Fibroblast of gingiva (primary cell): ENCODE data around the gene MAGEA2B.
"Not testable (repeated sequence)": the region's sequence is repeated elsewhere in the genome, so short reads cannot be mapped to it uniquely, and the experiment has no call there.

ENCODE experiments used
- DNase-seq: peaks from one replicate; pipeline ENCODE4 v3.0.0-alpha.2; 2011; ENCODE audit warnings: low read depth

The MAGEA2B gene

DNA sequence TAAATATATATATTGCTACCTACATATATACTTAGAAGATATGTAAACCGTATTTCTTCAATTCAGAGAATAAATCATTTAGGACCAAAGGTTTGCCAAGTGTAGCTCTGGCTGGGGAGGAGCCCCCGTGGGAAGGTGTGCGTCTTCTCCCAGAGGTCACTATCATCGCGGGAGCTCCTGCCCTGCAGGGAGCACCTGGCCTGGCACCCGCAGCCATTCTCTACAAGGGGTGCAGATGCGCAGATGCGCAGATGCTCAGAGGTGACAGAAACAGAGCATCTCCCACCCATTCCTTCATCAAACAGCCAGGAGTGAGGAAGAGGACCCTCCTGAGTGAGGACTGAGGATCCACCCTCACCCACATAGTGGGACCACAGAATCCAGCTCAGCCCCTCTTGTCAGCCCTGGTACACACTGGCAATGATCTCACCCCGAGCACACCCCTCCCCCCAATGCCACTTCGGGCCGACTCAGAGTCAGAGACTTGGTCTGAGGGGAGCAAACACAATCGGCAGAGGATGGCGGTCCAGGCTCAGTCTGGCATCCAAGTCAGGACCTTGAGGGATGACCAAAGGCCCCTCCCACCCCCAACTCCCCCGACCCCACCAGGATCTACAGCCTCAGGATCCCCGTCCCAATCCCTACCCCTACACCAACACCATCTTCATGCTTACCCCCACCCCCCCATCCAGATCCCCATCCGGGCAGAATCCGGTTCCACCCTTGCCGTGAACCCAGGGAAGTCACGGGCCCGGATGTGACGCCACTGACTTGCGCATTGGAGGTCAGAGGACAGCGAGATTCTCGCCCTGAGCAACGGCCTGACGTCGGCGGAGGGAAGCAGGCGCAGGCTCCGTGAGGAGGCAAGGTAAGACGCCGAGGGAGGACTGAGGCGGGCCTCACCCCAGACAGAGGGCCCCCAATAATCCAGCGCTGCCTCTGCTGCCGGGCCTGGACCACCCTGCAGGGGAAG lies at the start of gene MAGEA2B:
Gene MAGEA2B, plus strand, starts transcription at position 814 of the 973 bp plus-strand sequence. CDS start 2,479 bp downstream, outside the sequence.
- DNase-seq: not testable (repeated sequence)

GRCh38 chrX:152674135-152674534 lies 40.3 kb upstream of the MAGEA2B start:
- DNase-seq: no peak

DNA sequence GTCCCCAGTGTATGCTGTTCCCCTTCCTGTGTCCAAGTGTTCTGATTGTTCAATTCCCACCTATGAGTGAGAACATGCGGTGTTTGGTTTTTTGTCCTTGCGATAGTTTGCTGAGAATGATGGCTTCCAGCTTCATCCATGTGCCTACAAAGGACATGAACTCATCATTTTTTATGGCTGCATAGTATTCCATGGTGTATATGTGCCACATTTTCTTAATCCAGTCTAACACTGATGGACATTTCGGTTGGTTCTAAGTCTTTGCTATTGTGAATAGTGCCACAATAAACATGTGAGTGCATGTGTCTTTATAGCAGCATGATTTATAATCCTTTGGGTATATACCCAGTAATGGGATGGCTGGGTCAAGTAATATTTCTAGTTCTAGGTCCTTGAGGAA lies 39.8 kb upstream of the MAGEA2B start:
- not testable (repeated sequence) for DNase-seq

DNA sequence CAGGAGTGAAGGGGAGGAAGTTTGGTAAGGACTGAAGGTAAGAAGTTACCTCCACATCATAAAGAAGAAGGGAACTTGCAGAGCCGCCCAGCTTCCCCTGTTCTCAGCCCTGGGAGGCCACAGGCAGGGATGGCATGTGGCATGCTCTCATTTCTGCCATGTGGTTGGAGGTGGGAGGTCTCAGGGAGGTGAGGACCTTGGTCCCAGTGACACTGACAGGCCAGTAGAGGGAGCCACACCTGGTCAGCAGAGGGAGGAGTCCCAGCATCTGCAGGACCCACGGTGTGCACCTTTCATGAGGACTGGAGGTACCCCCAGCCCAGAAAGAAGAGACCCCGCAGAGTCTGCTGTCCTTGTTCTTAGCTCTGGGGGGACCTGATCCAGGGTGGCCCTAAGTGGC lies 33.4 kb upstream of the MAGEA2B start:
- DNase-seq: not testable (repeated sequence)

DNA sequence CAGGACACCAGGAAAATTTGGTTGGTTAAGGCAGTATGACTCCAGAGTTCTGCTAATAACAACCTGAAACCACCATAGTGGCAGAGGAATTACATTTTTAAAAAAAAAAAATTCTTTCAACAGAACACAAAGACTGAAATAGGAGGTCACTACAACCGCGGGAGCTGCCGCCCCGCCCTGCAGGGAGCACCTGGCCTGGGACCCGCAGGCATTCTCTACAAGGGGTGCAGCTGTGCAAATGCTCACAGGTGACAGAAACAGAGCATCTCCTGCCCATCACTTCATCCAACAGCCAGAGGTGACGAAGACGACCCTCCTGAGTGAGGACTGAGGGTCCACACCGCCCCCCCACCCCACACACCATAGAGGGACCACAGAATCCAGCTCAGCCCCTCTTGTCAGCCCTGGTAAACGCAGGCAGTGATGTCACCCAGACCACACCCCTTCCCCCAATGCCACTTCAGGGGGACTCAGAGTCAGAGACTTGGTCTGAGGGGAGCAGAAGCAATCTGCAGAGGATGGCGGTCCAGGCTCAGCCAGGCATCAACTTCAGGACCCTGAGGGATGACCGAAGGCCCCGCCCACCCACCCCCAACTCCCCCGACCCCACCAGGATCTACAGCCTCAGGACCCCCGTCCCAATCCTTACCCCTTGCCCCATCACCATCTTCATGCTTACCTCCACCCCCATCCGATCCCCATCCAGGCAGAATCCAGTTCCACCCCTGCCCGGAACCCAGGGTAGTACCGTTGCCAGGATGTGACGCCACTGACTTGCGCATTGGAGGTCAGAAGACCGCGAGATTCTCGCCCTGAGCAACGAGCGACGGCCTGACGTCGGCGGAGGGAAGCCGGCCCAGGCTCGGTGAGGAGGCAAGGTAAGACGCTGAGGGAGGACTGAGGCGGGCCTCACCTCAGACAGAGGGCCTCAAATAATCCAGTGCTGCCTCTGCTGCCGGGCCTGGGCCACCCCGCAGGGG lies 16.2 kb upstream of the MAGEA2B start, which contains the start of gene MAGEA3:
Gene MAGEA3, plus strand, starts transcription at position 843 of the 980 bp plus-strand sequence. CDS start 2,039 bp downstream, outside the sequence.
- DNase-seq: not testable (repeated sequence)

- DNase-seq: not testable (repeated sequence)
These were observed 14.0 kb upstream of the MAGEA2B start for GRCh38 chrX:152700390-152700789.

DNA sequence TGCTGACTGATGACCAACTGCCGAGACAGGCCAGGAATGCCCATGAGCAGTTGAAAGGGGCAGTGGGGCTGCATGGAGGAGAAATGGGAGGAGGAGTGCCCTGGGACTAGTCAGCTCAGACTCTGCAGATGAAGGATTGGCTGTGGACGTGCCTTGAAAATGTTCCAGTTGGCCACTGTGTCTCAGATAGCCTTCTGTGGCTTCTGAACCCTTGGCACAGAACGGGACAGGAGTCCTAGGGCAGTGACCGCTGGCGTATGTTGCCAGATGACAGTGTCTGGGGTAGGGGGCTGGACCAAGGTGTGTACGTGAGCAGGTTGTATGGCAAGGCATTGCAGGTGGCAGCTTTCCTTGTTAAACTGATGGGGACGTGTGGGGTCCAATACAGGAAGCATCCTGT lies 7.9 kb upstream of the MAGEA2B start:
- not testable (repeated sequence) for DNase-seq

- not testable (repeated sequence) for DNase-seq
These were observed 5.3 kb upstream of the MAGEA2B start, which contains the start of gene CSAG2 for GRCh38 chrX:152709173-152709572. Gene CSAG2, minus strand, starts transcription at chrX:152709273. Its CDS starts 161 bp downstream, at chrX:152709112.

DNA sequence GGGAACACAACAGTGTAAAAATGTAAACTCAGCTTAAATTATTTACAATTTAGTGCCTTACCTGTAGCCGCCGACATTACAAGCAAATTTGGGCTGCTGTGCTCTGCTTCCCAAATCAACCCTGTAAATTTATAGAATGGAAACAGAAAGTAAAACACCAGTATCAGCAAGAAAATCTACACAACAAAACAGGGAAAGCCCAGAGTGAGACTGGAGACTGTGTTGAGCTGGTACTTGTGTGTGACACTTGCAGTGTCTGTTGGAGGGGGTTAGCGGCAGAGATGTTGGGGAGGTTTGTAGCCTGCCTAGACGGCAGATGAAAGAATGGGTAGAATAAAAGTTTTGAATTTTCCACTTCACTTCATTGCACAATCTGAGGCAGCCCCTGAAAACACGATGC lies 1.2 kb upstream of the MAGEA2B start:
- not testable (repeated sequence) for DNase-seq

GRCh38 chrX:152725409-152725808 lies 11.0 kb downstream of the MAGEA2B start:
- DNase-seq: no peak

DNA sequence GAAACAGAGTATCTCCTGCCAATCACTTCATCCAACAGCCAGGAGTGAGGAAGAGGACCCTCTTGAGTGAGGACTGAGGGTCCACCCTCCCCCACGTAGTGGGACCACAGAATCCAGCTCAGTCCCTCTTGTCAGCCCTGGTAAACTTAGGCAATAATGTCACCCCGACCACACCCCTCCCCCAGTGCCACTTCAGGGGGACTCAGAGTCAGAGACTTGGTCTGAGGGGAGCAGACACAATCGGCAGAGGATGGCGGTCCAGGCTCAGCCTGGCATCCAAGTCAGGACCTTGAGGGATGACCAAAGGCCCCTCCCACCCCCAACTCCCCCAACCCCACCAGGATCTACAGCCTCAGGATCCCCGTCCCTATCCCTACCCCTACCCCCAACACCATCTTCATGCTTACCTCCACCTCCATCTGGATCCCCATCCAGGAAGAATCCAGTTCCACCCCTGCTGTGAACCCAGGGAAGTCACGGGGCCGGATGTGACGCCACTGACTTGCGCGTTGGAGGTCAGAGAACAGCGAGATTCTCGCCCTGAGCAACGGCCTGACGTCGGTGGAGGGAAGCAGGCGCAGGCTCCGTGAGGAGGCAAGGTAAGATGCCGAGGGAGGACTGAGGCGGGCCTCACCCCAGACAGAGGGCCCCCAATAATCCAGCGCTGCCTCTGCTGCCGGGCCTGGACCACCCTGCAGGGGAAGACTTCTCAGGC lies 19.0 kb downstream of the MAGEA2B start, which contains the start of the genes CSAG1 and MAGEA12:
Gene CSAG1, minus strand, starts transcription at position 461 of the 715 bp plus-strand sequence. CDS start 1,261 bp downstream, outside the sequence.
Gene MAGEA12, plus strand, starts transcription at position 497 of the 715 bp plus-strand sequence. CDS start 2,405 bp downstream, outside the sequence.
- no peak for DNase-seq

DNA sequence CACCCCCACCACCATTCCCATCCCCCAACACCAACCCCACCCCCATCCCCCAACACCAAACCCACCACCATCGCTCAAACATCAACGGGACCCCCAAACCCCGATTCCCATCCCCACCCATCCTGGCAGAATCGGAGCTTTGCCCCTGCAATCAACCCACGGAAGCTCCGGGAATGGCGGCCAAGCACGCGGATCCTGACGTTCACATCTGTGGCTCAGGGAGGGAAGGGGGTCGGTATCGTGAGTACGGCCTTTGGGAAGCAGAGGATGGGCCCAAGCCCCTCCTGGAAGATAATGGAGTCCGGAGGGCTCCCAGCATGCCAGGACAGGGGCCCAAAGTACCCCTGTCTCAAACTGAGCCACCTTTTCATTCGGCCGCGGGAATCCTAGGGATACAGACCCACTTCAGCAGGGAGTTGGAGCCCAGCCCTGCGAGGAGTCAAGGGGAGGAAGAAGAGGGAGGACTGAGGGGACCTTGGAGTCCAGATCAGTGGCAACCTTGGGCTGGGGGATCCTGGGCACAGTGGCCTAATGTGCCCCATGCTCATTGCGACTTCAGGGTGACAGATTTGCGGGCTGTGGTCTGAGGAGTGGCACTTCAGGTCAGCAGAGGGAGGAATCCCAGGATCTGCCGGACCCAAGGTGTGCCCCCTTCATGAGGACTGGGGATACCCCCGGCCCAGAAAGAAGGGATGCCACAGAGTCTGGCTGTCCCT lies 19.9 kb downstream of the MAGEA2B start:
- not testable (repeated sequence) for DNase-seq

- DNase-seq: no peak
These were observed 20.7 kb downstream of the MAGEA2B start for GRCh38 chrX:152735101-152735500.

DNA sequence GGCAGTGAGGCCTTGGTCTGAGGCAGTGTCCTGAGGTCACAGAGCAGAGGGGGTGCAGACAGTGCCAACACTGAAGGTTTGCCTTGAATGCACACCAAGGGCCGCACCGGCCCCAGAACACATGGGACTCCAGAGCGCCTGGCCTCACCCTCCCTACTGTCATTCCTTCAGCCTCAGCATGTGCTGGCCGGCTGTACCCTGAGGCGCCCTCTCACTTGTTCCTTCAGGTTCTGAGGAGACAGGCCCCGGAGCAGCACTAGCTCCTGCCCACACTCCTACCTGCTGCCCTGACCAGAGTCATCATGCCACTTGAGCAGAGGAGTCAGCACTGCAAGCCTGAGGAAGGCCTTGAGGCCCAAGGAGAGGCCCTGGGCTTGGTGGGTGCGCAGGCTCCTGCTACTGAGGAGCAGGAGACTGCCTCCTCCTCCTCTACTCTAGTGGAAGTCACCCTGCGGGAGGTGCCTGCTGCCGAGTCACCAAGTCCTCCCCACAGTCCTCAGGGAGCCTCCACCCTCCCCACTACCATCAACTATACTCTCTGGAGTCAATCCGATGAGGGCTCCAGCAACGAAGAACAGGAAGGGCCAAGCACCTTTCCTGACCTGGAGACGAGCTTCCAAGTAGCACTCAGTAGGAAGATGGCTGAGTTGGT lies 21.6 kb downstream of the MAGEA2B start:
- no peak for DNase-seq

DNA sequence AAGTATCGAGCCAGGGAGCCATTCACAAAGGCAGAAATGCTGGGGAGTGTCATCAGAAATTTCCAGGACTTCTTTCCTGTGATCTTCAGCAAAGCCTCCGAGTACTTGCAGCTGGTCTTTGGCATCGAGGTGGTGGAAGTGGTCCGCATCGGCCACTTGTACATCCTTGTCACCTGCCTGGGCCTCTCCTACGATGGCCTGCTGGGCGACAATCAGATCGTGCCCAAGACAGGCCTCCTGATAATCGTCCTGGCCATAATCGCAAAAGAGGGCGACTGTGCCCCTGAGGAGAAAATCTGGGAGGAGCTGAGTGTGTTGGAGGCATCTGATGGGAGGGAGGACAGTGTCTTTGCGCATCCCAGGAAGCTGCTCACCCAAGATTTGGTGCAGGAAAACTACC lies 22.1 kb downstream of the MAGEA2B start:
- not testable (repeated sequence) for DNase-seq

- no peak for DNase-seq
These were observed 24.1 kb downstream of the MAGEA2B start for GRCh38 chrX:152738560-152738959.

DNA sequence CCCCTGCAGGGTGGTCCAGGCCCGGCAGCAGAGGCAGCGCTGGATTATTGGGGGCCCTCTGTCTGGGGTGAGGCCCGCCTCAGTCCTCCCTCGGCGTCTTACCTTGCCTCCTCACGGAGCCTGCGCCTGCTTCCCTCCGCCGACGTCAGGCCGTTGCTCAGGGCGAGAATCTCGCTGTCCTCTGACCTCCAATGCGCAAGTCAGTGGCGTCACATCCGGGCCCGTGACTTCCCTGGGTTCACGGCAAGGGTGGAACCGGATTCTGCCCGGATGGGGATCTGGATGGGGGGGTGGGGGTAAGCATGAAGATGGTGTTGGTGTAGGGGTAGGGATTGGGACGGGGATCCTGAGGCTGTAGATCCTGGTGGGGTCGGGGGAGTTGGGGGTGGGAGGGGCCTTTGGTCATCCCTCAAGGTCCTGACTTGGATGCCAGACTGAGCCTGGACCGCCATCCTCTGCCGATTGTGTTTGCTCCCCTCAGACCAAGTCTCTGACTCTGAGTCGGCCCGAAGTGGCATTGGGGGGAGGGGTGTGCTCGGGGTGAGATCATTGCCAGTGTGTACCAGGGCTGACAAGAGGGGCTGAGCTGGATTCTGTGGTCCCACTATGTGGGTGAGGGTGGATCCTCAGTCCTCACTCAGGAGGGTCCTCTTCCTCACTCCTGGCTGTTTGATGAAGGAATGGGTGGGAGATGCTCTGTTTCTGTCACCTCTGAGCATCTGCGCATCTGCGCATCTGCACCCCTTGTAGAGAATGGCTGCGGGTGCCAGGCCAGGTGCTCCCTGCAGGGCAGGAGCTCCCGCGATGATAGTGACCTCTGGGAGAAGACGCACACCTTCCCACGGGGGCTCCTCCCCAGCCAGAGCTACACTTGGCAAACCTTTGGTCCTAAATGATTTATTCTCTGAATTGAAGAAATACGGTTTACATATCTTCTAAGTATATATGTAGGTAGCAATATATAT lies 39.5 kb downstream of the MAGEA2B start, which contains the start of gene MAGEA2:
Gene MAGEA2, minus strand, starts transcription at position 157 of the 965 bp plus-strand sequence. CDS start 2,479 bp downstream, outside the sequence.
- not testable (repeated sequence) for DNase-seq

DNA sequence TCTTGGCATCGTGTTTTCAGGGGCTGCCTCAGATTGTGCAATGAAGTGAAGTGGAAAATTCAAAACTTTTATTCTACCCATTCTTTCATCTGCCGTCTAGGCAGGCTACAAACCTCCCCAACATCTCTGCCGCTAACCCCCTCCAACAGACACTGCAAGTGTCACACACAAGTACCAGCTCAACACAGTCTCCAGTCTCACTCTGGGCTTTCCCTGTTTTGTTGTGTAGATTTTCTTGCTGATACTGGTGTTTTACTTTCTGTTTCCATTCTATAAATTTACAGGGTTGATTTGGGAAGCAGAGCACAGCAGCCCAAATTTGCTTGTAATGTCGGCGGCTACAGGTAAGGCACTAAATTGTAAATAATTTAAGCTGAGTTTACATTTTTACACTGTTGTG lies 40.4 kb downstream of the MAGEA2B start:
- not testable (repeated sequence) for DNase-seq
